ENCODE data around the gene CR1. TPM values are rescaled to one million over a fixed set of nuclear protein-coding genes. Genes with fewer than 3 reads are reported as not detected.

CR1 gene
- total RNA-seq, 1 donor from 2014 or later: 0.09 TPM

DNA sequence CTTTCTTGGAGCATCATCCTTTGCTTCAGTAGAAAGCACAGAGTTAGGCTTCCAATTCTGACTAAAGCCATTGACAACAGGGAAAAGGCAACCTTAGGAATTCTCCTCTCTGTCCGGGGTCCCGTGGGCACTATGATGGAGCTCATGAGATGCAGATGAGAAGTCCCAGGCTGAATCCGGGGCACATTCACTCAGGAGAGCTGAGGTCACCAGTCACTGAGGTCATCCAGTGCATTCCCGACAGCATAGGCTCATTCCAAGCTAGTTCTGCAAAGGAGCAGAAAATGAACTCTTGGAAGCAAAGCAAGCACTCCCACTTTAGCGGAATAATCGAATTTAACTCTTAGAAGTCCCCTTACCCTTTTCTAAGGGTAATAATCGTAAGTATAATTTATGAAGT is 6.8 kb downstream of the CR1 start:
- peaks cover 24% of the 10 kb centered on the region for H3K27me3 ChIP-seq (ENCODE audit: insufficient read depth, low read length)
- H3K4me1 ChIP-seq (ENCODE audit: insufficient read depth, low read length): no peaks in the 10 kb centered on the region
- no peak overlapping the region for H3K27ac ChIP-seq (ENCODE audit: low read depth, low read length)
- H3K79me2 ChIP-seq (ENCODE audit: insufficient read depth, low read length): no peaks in the 10 kb centered on the region
- H3K4me3 ChIP-seq (ENCODE audit: insufficient read depth, low read depth, low read length): no peak overlapping the region
- Mint-ChIP-seq H3K27ac (ENCODE audit: unreplicated experiment) (peak overlapping the region; percentile 65), H3K27me3 (ENCODE audit: low read depth, unreplicated experiment) (peaks cover 6% of the 10 kb centered on the region), H3K4me3 (ENCODE audit: unreplicated experiment) (no peak overlapping the region), H3K9me3 (ENCODE audit: unreplicated experiment) (no peaks in the 10 kb centered on the region), H3K36me3 (ENCODE audit: low read depth, unreplicated experiment) (no peaks in the 10 kb centered on the region), H3K4me1 (ENCODE audit: low read depth, unreplicated experiment) (peaks cover 3% of the 10 kb centered on the region)
- H3K36me3 ChIP-seq (ENCODE audit: insufficient read depth, low read length): no peaks in the 10 kb centered on the region
- no peak for FAIRE-seq
- H4K20me1 ChIP-seq (ENCODE audit: insufficient read depth, low read length): no peaks in the 10 kb centered on the region
- no peaks in the 10 kb centered on the region for H3K9me3 ChIP-seq (ENCODE audit: insufficient read depth, low read depth, low read length)
- H3K9ac ChIP-seq (ENCODE audit: low read length): no peak overlapping the region
- no peak for TF ChIP-seq EZH2 (IDR thresholded peaks at IDR 0.05; ENCODE audit: insufficient read depth, low read length)
- TF ChIP-seq CTCF (IDR thresholded peaks at IDR 0.05; ENCODE audit: insufficient read depth, low read depth, low read length): no peak
- no peak overlapping the region for H3K4me2 ChIP-seq (ENCODE audit: low read length)
- DNase-seq (ENCODE audit: low read depth): no peak
- no peak overlapping the region for H2AFZ ChIP-seq (ENCODE audit: low read depth, low read length)

DNA sequence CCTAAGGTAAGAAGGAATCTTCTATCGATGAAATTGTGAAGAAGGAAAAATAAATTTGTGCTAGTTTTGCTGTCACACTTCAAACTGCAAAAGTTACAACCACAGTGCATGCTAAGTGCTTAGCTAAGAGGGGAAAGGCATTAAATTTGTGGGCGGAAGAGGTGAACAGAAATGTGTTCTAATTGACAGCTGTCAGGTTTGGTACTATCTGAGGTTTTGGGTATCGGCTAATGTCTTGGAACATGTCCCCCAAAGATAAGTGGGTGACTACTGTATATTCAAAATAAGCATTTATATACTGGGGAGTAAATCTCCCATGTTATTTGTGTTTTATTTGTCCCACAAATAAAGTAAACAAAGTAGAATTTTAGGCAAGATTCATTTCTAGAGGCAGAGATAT is 8.0 kb downstream of the CR1 start:
- DNase-seq (ENCODE audit: low read depth) (no peak), FAIRE-seq (no peak)
- H3K36me3 ChIP-seq (ENCODE audit: insufficient read depth, low read length): no peaks in the 10 kb centered on the region
- H3K4me2 ChIP-seq (ENCODE audit: low read length): no peak overlapping the region
- no peaks in the 10 kb centered on the region for H4K20me1 ChIP-seq (ENCODE audit: insufficient read depth, low read length)
- no peaks in the 10 kb centered on the region for H3K9me3 Mint-ChIP-seq (ENCODE audit: unreplicated experiment)
- no peaks in the 10 kb centered on the region for H3K4me1 ChIP-seq (ENCODE audit: insufficient read depth, low read length)
- TF ChIP-seq CTCF (IDR thresholded peaks at IDR 0.05; ENCODE audit: insufficient read depth, low read depth, low read length) (no peak), EZH2 (IDR thresholded peaks at IDR 0.05; ENCODE audit: insufficient read depth, low read length) (no peak)
- H3K27me3 Mint-ChIP-seq (ENCODE audit: low read depth, unreplicated experiment): peaks cover 2% of the 10 kb centered on the region
- peaks cover 17% of the 10 kb centered on the region for H3K27me3 ChIP-seq (ENCODE audit: insufficient read depth, low read length)
- H3K4me3 ChIP-seq (ENCODE audit: insufficient read depth, low read depth, low read length): no peak overlapping the region
- peaks cover 3% of the 10 kb centered on the region for H3K4me1 Mint-ChIP-seq (ENCODE audit: low read depth, unreplicated experiment)
- no peaks in the 10 kb centered on the region for H3K9me3 ChIP-seq (ENCODE audit: insufficient read depth, low read depth, low read length)
- no peak overlapping the region for H3K27ac Mint-ChIP-seq (ENCODE audit: unreplicated experiment)
- H3K27ac ChIP-seq (ENCODE audit: low read depth, low read length): no peak overlapping the region
- no peak overlapping the region for H3K4me3 Mint-ChIP-seq (ENCODE audit: unreplicated experiment)
- no peaks in the 10 kb centered on the region for H3K36me3 Mint-ChIP-seq (ENCODE audit: low read depth, unreplicated experiment)
- H3K79me2 ChIP-seq (ENCODE audit: insufficient read depth, low read length): no peaks in the 10 kb centered on the region
- no peak overlapping the region for H3K9ac ChIP-seq (ENCODE audit: low read length)
- H2AFZ ChIP-seq (ENCODE audit: low read depth, low read length): no peak overlapping the region

DNA sequence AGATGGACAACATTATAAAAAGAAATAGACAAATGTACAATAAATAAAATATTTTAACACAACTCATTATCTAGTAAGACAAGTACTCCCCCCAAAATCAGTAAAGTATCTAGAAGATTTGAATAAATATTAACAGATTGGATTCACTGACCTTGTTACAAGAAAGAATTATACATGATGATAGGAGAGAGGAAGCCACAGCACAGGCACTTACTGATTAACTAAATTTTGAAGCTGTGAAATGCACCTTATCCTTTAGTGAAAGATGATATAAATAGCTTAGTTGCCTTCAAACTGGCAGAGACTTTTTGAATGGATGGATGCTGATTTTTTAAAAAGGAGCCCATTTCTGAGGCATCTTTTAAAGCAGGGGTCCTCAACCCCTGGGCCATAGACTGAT is 8.5 kb downstream of the CR1 start:
- Mint-ChIP-seq H3K4me1 (ENCODE audit: low read depth, unreplicated experiment) (peaks cover 7% of the 10 kb centered on the region), H3K27ac (ENCODE audit: unreplicated experiment) (no peak overlapping the region), H3K4me3 (ENCODE audit: unreplicated experiment) (no peak overlapping the region), H3K36me3 (ENCODE audit: low read depth, unreplicated experiment) (no peaks in the 10 kb centered on the region), H3K27me3 (ENCODE audit: low read depth, unreplicated experiment) (peaks cover 2% of the 10 kb centered on the region), H3K9me3 (ENCODE audit: unreplicated experiment) (no peaks in the 10 kb centered on the region)
- no peaks in the 10 kb centered on the region for H3K79me2 ChIP-seq (ENCODE audit: insufficient read depth, low read length)
- no peak overlapping the region for H3K27ac ChIP-seq (ENCODE audit: low read depth, low read length)
- H3K9me3 ChIP-seq (ENCODE audit: insufficient read depth, low read depth, low read length): no peaks in the 10 kb centered on the region
- peaks cover 17% of the 10 kb centered on the region for H3K27me3 ChIP-seq (ENCODE audit: insufficient read depth, low read length)
- no peaks in the 10 kb centered on the region for H3K36me3 ChIP-seq (ENCODE audit: insufficient read depth, low read length)
- TF ChIP-seq CTCF (IDR thresholded peaks at IDR 0.05; ENCODE audit: insufficient read depth, low read depth, low read length) (no peak), EZH2 (IDR thresholded peaks at IDR 0.05; ENCODE audit: insufficient read depth, low read length) (no peak)
- no peak overlapping the region for H2AFZ ChIP-seq (ENCODE audit: low read depth, low read length)
- FAIRE-seq (no peak), DNase-seq (ENCODE audit: low read depth) (no peak)
- no peak overlapping the region for H3K9ac ChIP-seq (ENCODE audit: low read length)
- no peaks in the 10 kb centered on the region for H4K20me1 ChIP-seq (ENCODE audit: insufficient read depth, low read length)
- no peak overlapping the region for H3K4me3 ChIP-seq (ENCODE audit: insufficient read depth, low read depth, low read length)
- no peak overlapping the region for H3K4me2 ChIP-seq (ENCODE audit: low read length)
- H3K4me1 ChIP-seq (ENCODE audit: insufficient read depth, low read length): no peaks in the 10 kb centered on the region
